ENCODE data around the gene TMPRSS11F. TPM values are rescaled to one million over a fixed set of nuclear protein-coding genes. Genes with fewer than 3 reads are reported as not detected.

Gene TMPRSS11F
- total RNA-seq, 2 experiments from 2014 or later = not detected

GRCh38 chr4:68148800-68149685, 19.4 kb upstream of the TMPRSS11F start:
- Mint-ChIP-seq H3K36me3 (ENCODE audit: low read depth) (no peaks in the 10 kb centered on the region), H3K27me3 (peaks cover 5% of the 10 kb centered on the region), H3K27ac (no peak overlapping the region), H3K4me1 (ENCODE audit: low read depth) (no peaks in the 10 kb centered on the region), H3K9me3 (no peaks in the 10 kb centered on the region), H3K4me3 (no peak overlapping the region)
- POLR2A ChIA-PET = no interaction called here
- CTCF ChIA-PET = no interaction called here
- ATAC-seq (no peak), DNase-seq (no peak)
- TF ChIP-seq, protein P1, sequence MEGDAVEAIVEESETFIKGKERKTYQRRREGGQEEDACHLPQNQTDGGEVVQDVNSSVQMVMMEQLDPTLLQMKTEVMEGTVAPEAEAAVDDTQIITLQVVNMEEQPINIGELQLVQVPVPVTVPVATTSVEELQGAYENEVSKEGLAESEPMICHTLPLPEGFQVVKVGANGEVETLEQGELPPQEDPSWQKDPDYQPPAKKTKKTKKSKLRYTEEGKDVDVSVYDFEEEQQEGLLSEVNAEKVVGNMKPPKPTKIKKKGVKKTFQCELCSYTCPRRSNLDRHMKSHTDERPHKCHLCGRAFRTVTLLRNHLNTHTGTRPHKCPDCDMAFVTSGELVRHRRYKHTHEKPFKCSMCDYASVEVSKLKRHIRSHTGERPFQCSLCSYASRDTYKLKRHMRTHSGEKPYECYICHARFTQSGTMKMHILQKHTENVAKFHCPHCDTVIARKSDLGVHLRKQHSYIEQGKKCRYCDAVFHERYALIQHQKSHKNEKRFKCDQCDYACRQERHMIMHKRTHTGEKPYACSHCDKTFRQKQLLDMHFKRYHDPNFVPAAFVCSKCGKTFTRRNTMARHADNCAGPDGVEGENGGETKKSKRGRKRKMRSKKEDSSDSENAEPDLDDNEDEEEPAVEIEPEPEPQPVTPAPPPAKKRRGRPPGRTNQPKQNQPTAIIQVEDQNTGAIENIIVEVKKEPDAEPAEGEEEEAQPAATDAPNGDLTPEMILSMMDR (IDR thresholded peaks at IDR 0.05) = no peak
- intact Hi-C loops (cut with micrococcal nuclease) = no loop called here

- ATAC-seq = no peak
- Mint-ChIP-seq H3K36me3 (ENCODE audit: low read depth) (no peaks in the 10 kb centered on the region), H3K9me3 (no peaks in the 10 kb centered on the region), H3K27ac (no peak overlapping the region), H3K4me3 (no peak overlapping the region), H3K27me3 (peaks cover 5% of the 10 kb centered on the region), H3K4me1 (ENCODE audit: low read depth) (no peaks in the 10 kb centered on the region)
- intact Hi-C loops (cut with micrococcal nuclease) = no loop called here
- ChIA-PET CTCF (interaction anchor here (1.3 kb wide), 1 partner anchor 29 kb away, joined by 3 read pairs; no protein-coding TSS in a partner anchor), POLR2A (no interaction called here)
- no peak for DNase-seq
- TF ChIP-seq, protein P1 (IDR thresholded peaks at IDR 0.05) = no peak
These were observed 17.4 kb upstream of the TMPRSS11F start for GRCh38 chr4:68147079-68147478.

DNA sequence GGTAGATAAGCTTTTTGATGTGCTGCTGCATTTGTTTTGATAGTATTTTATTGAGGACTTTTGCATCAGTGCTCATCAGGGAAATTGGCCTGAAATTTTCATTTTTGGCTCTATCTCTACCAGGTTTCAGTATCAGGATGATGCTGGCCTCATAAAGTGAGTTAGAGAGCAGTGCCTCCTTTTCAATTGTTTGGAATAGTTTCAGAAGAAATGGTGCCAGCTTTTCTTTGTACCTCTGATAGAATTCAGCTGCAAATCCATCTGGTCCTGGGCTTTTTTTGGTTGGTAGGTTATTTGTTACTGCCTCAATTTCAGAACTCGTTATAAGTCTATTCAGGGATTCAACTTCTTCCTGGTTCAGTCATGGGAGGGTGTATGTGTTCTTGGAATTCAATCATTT, 15.6 kb upstream of the TMPRSS11F start:
- ChIA-PET POLR2A (no interaction called here), CTCF (no interaction called here)
- TF ChIP-seq, protein P1 (IDR thresholded peaks at IDR 0.05) = no peak
- no peak for DNase-seq
- Mint-ChIP-seq H3K36me3 (ENCODE audit: low read depth) (no peaks in the 10 kb centered on the region), H3K27ac (no peak overlapping the region), H3K27me3 (peaks cover 3% of the 10 kb centered on the region), H3K4me1 (ENCODE audit: low read depth) (no peaks in the 10 kb centered on the region), H3K4me3 (no peak overlapping the region), H3K9me3 (no peaks in the 10 kb centered on the region)
- no peak for ATAC-seq
- intact Hi-C loops (cut with micrococcal nuclease) = no loop called here

DNA sequence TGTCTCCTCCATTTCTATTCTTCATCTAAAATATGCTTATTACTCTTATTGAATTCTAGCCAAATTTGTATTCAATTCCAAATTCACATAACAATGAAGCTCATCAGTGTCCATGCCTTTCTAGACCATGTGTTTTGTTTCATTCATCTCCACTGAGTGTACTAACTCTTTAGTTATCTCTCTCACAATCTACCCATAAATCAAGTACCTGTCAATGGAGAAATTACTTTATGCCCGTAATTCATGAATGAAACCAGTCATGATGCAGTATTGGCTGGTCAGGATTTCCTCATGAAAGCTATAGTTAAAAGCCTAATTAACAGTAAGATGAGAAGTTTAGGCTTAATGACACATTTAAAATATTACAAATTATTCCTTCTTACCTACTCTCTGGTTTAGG, 12.2 kb upstream of the TMPRSS11F start:
- DNase-seq = no peak
- H3K4me1 Mint-ChIP-seq (ENCODE audit: low read depth) = no peaks in the 10 kb centered on the region
- CTCF ChIA-PET = no interaction called here
- H3K27me3 Mint-ChIP-seq = no peaks in the 10 kb centered on the region
- intact Hi-C loops (cut with micrococcal nuclease) = no loop called here
- no peak overlapping the region for H3K4me3 Mint-ChIP-seq
- TF ChIP-seq, protein P1 (IDR thresholded peaks at IDR 0.05) = no peak
- no peak overlapping the region for H3K27ac Mint-ChIP-seq
- ATAC-seq = no peak
- H3K9me3 Mint-ChIP-seq = no peaks in the 10 kb centered on the region
- H3K36me3 Mint-ChIP-seq (ENCODE audit: low read depth) = no peaks in the 10 kb centered on the region
- POLR2A ChIA-PET = no interaction called here

- no peak for DNase-seq
- ChIA-PET CTCF (no interaction called here), POLR2A (no interaction called here)
- no peaks in the 10 kb centered on the region for H3K36me3 Mint-ChIP-seq (ENCODE audit: low read depth)
- no peak overlapping the region for H3K27ac Mint-ChIP-seq
- no peaks in the 10 kb centered on the region for H3K27me3 Mint-ChIP-seq
- intact Hi-C loops (cut with micrococcal nuclease) = no loop called here
- TF ChIP-seq, protein P1 (IDR thresholded peaks at IDR 0.05) = no peak
- ATAC-seq = no peak
- no peaks in the 10 kb centered on the region for H3K4me1 Mint-ChIP-seq (ENCODE audit: low read depth)
- H3K4me3 Mint-ChIP-seq = no peak overlapping the region
- H3K9me3 Mint-ChIP-seq = no peaks in the 10 kb centered on the region
These were observed 2.7 kb upstream of the TMPRSS11F start for GRCh38 chr4:68132342-68132741.

Measured in activated CD8-positive, alpha-beta T cell treated with anti-CD3 and anti-CD28 coated beads for 36 hours (primary cell).